GM23248 (cell line): ENCODE data around the gene AMACR. TPM values are rescaled to one million over a fixed set of nuclear protein-coding genes. Genes with fewer than 3 reads are reported as not detected.

Experiments used
- DNase-seq: peaks from one replicate; pipeline ENCODE4 v3.0.0-alpha.2; 2015
- H2AFZ ChIP-seq: fragments of 200-600 bp; sonication (generic); 2 replicates; pipeline ENCODE4 v1.6.1; 2016; ENCODE audit warnings: antibody characterized with exemption
- H3F3A ChIP-seq: fragments of 200-600 bp; sonication (generic); 2 replicates; pipeline ENCODE4 v1.6.1; 2016; ENCODE audit warnings: mild to moderate bottlenecking, antibody characterized with exemption, mixed run types; ENCODE audit not compliant: insufficient read depth
- H3K27ac ChIP-seq: fragments of 200-600 bp; sonication (generic); 2 replicates; pipeline ENCODE4 v1.5.1; 2016; ENCODE audit warnings: mild to moderate bottlenecking
- H3K27me3 ChIP-seq: fragments of 200-600 bp; sonication (generic); replicated peaks from 2 replicates; pipeline ENCODE4 v1.6.1; 2016; ENCODE audit warnings: mild to moderate bottlenecking; ENCODE audit not compliant: insufficient read depth
- H3K36me3 ChIP-seq: fragments of 200-600 bp; sonication (generic); 2 replicates; pipeline ENCODE4 v1.6.1; 2016; ENCODE audit warnings: low read depth, mild to moderate bottlenecking
- H3K4me1 ChIP-seq: fragments of 200-600 bp; sonication (generic); 2 replicates; pipeline ENCODE4 v1.6.1; 2016; ENCODE audit warnings: mild to moderate bottlenecking; ENCODE audit not compliant: insufficient read depth
- H3K4me2 ChIP-seq: fragments of 200-600 bp; sonication (generic); one replicate; pipeline ENCODE4 v1.6.1; 2016; ENCODE audit warnings: mild to moderate bottlenecking; ENCODE audit not compliant: unreplicated experiment
- H3K4me3 ChIP-seq: fragments of 200-600 bp; sonication (generic); 2 replicates; pipeline ENCODE4 v1.5.1; 2016; ENCODE audit warnings: mild to moderate bottlenecking
- H3K79me2 ChIP-seq: fragments of 200-600 bp; sonication (generic); 2 replicates; pipeline ENCODE4 v1.6.1; 2016; ENCODE audit warnings: mild to moderate bottlenecking; ENCODE audit not compliant: insufficient read depth
- H3K9ac ChIP-seq: fragments of 200-600 bp; sonication (generic); 2 replicates; pipeline ENCODE4 v1.6.1; 2016; ENCODE audit warnings: mild to moderate bottlenecking
- H3K9me2 ChIP-seq: fragments of 200-600 bp; sonication (generic); 2 replicates; pipeline ENCODE4 v1.6.1; 2016; ENCODE audit warnings: mixed run types, mild to moderate bottlenecking, moderate library complexity; ENCODE audit not compliant: insufficient read depth
- H3K9me3 ChIP-seq: fragments of 200-600 bp; sonication (generic); one replicate; pipeline ENCODE4 v1.6.1; 2017; ENCODE audit warnings: low read depth
- H4K20me1 ChIP-seq: fragments of 200-600 bp; sonication (generic); 2 replicates; pipeline ENCODE4 v1.6.0; 2016; ENCODE audit not compliant: insufficient read depth
- EZH2 ChIP-seq: fragments of 200-600 bp; sonication (generic); IDR thresholded peaks from 2 replicates; pipeline ENCODE4 v1.6.1; 2018; ENCODE audit warnings: antibody characterized with exemption, mild to moderate bottlenecking; ENCODE audit not compliant: insufficient read depth, poor library complexity, severe bottlenecking
- EZH2phosphoT487 ChIP-seq: fragments of 200-600 bp; sonication (generic); IDR thresholded peaks from 2 replicates; pipeline ENCODE4 v1.6.1; 2018; ENCODE audit warnings: antibody characterized with exemption, moderate library complexity, mild to moderate bottlenecking, low read depth; ENCODE audit not compliant: insufficient read depth
- WGBS, 2 experiments: methylation state at CpG; one replicate each; pipeline ENCODE4 v1.1.6; 2015 to 2017; ENCODE audit warnings: low lambda C conversion rate in 2 of 2, low coverage in 1 of 2; ENCODE audit errors: missing lambda C conversion rate in 2 of 2; 5-methylcytosine and 5-hydroxymethylcytosine counted together
- in situ Hi-C: fragments of 300-500 bp; cut with MboI; formaldehyde crosslinking; loops from 2 replicates; pipeline ENCODE4 v1.15.0; 2020
- polyA plus RNA-seq: library from polyadenylated mRNA; unstranded; fragments of >200 nt; fragmentation: Nextera tagmentation; extraction: Ambion mirVana; gene quantifications from 2 replicates; pipeline ENCODE4 v1.2.1, GENCODE V29; 2016
- total RNA-seq: library from RNA; depleted of rRNA; stranded (reverse); fragments of >200 nt; shearing (Covaris generic); gene quantifications from 2 replicates; pipeline ENCODE4 v1.2.3, GENCODE V29; 2014

Gene AMACR
- total and polyA plus RNA-seq, 2 experiments from 2014 or later: 22.5 to 22.6 TPM

- 96 to 98% methylated on average over 10 of the region's 10 CpGs for WGBS, 2 experiments
- H3K9ac ChIP-seq: no peak overlapping the region
- no peak overlapping the region for H3K4me2 ChIP-seq
- H3K27me3 ChIP-seq: no peaks in the 10 kb centered on the region
- peaks cover 25% of the 10 kb centered on the region for H3K79me2 ChIP-seq
- no peaks in the 10 kb centered on the region for H3K9me2 ChIP-seq
- H3K27ac ChIP-seq: no peak overlapping the region
- H3K36me3 ChIP-seq: peaks cover 9% of the 10 kb centered on the region
- H3K4me1 ChIP-seq: peaks cover 9% of the 10 kb centered on the region; the same call in 1 of the 2 replicates
- peaks cover 13% of the 10 kb centered on the region for H3F3A ChIP-seq
- in situ Hi-C loops: loop anchor here (10.0 to 25.0 kb wide), 2 partner anchors 462 to 885 kb away; no protein-coding TSS in a partner anchor
- no peak overlapping the region for H2AFZ ChIP-seq
- TF ChIP-seq EZH2phosphoT487 (no peak), EZH2 (no peak)
- no peaks in the 10 kb centered on the region for H4K20me1 ChIP-seq
- H3K9me3 ChIP-seq: no peaks in the 10 kb centered on the region
- no peak for DNase-seq
- H3K4me3 ChIP-seq: no peak overlapping the region
Measured at GRCh38 chr5:34002629-34003328, 5.1 kb downstream of the AMACR start.

DNA sequence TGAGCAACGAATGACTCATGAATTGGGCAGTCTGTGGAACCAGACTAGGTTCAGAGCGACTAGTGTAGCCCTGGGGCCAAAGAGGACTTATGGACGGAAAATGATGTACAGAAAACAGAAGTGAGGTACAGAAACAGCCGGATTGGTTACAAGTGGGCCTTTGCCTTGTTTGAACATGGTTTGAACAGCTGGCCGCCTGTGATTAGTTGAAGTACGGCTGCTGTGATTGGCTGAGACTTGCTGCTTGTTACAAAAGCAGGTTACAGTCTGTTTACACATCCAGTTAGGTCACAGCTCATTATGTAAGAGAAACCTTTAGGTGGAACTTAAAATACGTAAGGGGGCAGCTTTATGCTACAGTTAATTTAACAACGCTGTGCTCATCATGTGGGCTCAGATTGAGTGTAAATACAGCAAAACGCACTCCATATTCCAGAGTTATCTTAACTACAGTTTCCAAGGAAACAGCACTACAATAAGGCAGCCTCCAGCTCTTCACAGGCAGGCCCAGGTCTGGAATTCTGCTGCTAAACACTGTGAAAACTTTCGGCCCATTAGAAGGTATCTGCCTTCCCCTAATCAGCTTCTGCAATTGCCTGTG, 6.5 kb downstream of the AMACR start:
- DNase-seq: peak; percentile 18
- Histone ChIP-seq H3K27ac (no peak overlapping the region), H3K9ac (no peak overlapping the region), H3K4me1 (peaks cover 7% of the 10 kb centered on the region), H2AFZ (no peak overlapping the region), H3K9me3 (no peaks in the 10 kb centered on the region), H3K4me3 (no peak overlapping the region), H3K27me3 (no peaks in the 10 kb centered on the region), H3K36me3 (peaks cover 9% of the 10 kb centered on the region), H3K79me2 (peaks cover 16% of the 10 kb centered on the region), H3K9me2 (no peaks in the 10 kb centered on the region), H4K20me1 (no peaks in the 10 kb centered on the region), H3K4me2 (no peak overlapping the region), H3F3A (peaks cover 7% of the 10 kb centered on the region)
- WGBS, 2 experiments: 93 to 95% methylated on average over 10 of the region's 10 CpGs
- no peak for TF ChIP-seq EZH2
- no peak for TF ChIP-seq EZH2phosphoT487
- in situ Hi-C loops: loop anchor here (10.0 to 25.0 kb wide), 2 partner anchors 463 to 886 kb away; no protein-coding TSS in a partner anchor

GRCh38 chr5:33999978-34000377, 7.9 kb downstream of the AMACR start:
- no peaks in the 10 kb centered on the region for H3K9me3 ChIP-seq
- in situ Hi-C loops: loop anchor here (10.0 to 25.0 kb wide), 2 partner anchors 465 to 887 kb away; no protein-coding TSS in a partner anchor
- H3K4me1 ChIP-seq: peaks cover 7% of the 10 kb centered on the region
- no peak for DNase-seq
- H3K9me2 ChIP-seq: no peaks in the 10 kb centered on the region
- H3K4me2 ChIP-seq: no peak overlapping the region
- WGBS, 2 experiments: 96 to 98% methylated on average over 4 of the region's 4 CpGs
- H3K9ac ChIP-seq: no peak overlapping the region
- H3K27ac ChIP-seq: no peak overlapping the region
- peaks cover 7% of the 10 kb centered on the region for H3F3A ChIP-seq
- no peak overlapping the region for H2AFZ ChIP-seq
- H3K4me3 ChIP-seq: no peak overlapping the region
- H3K36me3 ChIP-seq: peaks cover 9% of the 10 kb centered on the region
- no peak for TF ChIP-seq EZH2
- H3K27me3 ChIP-seq: no peaks in the 10 kb centered on the region
- 0 out of 2 replicates have a peak, but pooled peaks cover 5% of the 10 kb centered on the region for H3K79me2 ChIP-seq
- no peaks in the 10 kb centered on the region for H4K20me1 ChIP-seq

DNA sequence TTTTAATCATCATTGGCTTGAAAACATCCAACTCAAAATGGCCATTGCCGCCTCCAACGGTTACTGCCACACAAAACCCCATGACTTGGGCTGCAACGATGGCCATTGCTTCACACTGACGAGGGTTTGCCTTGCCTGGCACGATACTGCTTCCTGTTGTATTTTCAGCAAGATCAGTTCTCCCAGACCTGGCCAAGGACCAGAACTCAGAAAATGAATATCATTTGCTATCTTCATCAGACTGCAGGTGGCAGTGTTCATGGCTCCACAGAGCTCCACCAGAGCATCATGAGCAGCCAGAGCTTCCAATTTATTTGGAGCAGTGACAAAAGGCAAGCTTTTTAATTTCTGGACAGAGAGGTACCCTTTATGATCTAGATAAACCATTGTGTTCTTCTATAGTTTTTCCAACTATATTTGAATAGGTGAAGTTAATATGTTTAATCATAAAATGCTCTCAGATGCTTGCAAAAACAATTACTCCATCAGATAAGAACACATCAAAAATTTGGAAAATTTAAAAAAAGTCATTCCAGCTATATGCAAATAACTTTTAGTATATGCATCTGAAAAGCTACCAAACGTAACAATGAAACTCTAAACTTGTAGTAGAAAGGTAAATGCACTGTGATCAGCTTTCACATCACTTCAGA, 10.4 kb downstream of the AMACR start:
- Histone ChIP-seq H3K79me2 (no peaks in the 10 kb centered on the region), H4K20me1 (no peaks in the 10 kb centered on the region), H3K4me3 (no peak overlapping the region), H3K36me3 (peaks cover 9% of the 10 kb centered on the region; the same call in 1 of the 2 replicates), H3K9me3 (no peaks in the 10 kb centered on the region), H3F3A (peaks cover 12% of the 10 kb centered on the region), H3K4me2 (no peak overlapping the region), H3K27ac (peak overlapping the region; percentile 55), H3K27me3 (no peaks in the 10 kb centered on the region), H2AFZ (peak overlapping the region; percentile 48; the same call in 1 of the 2 replicates), H3K4me1 (peaks cover 13% of the 10 kb centered on the region), H3K9me2 (no peaks in the 10 kb centered on the region), H3K9ac (peak overlapping the region; percentile 22; the same call in 1 of the 2 replicates)
- in situ Hi-C loops: no loop called here
- TF ChIP-seq EZH2 (no peak), EZH2phosphoT487 (no peak)
- DNase-seq: peak; percentile 93
- 21 to 24% methylated on average over 6 of the region's 6 CpGs for WGBS, 2 experiments
